GM21619 (cell line): ENCODE measurements around the gene RTTN.

Experiments
- ATAC-seq: cut with Tn5 transposase; IDR thresholded peaks from one replicate; pipeline ENCODE4 v1.9.1; 2021; ENCODE audit not compliant: unreplicated experiment

RTTN gene

DNA sequence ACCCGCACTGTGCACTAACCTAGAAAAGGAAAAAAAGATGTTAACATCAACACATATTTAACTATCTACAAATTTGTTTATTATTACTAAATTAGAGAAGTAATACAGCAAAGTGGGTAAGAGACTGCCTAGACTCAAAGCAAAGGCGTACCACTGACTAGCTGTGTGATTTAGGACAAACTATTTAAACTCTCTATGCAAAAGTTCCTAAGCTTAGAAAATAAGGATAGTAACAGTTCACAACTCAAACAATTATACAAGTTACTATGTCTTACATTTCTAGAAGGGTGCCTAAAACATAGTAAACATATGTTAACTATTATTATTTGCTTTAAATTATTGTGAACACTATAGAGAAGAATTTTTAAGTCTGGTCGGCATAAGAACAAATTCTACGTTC lies 119.4 kb downstream of the RTTN start:
- no peak for ATAC-seq

DNA sequence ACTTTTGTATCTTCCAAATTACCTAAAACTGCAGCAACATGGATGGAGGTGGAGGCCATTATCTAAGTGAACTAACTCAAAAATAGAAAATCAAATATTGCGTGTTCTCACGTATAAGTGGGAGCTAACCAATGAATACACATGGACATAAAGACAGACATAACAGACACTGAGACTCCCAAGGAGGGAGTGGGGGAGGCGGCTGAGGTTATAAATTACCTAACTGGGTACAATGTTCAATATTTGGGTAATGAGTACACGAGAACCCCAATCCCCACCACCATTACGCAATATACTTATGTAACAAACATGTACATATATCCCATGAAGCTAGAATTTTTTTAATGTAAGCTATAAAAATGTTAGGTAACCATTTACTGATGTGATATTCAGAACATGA lies 119.8 kb downstream of the RTTN start:
- no peak for ATAC-seq

DNA sequence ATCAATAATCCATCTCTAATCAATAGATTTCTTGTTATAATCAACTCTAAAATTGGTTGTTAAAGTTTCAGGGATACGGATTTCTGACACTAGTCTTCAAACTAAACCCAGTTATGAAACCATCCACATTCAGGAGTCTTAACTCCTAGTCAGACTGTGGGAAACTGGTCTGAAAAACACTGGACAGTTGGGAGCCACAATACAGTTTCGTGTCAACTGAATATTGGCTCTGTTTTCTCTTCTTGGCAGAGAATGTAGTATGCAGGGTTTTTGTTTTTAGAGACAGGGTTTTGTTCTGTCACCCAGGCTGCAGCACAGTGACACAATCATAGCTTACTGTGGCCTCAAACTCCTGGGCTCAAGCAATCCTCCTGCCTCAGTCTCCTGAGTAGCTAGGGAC lies 123.1 kb downstream of the RTTN start:
- ATAC-seq, result no peak

DNA sequence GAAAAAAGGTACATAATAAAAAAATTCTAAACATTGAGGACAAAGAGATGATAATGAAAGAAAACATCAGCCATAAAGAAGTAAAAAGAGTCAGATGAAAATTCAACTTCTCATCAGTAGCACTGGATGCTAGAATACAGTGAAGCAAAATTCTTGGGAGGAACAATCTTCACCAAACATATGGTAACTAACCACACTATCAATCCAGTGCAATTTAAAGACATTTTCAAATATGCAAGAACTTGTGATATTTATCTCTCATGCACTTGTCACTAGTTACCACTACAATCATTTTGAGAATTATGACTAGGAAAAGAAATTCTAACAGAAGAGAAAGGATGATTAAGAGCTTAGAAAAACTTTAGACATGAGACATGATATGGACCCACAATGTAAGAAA lies 127.4 kb downstream of the RTTN start:
- no peak for ATAC-seq

DNA sequence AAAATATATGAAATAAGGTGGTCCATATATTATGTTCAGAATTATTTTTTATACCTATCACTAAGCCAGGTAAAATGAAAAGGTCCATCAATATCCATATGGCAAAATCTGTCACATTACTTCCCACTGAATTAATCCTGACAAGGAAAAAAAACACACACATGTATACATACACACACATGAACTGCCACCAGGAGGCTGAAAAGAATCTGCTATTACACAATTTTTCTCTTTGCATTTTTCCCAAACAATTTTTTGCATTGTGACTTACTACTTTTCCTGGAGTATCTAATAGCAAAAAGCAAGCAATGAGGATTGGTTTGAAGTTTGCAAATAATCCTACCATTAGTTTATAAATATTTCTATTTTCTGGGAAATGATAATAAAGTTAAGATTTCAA lies 129.6 kb downstream of the RTTN start:
- no peak for ATAC-seq

DNA sequence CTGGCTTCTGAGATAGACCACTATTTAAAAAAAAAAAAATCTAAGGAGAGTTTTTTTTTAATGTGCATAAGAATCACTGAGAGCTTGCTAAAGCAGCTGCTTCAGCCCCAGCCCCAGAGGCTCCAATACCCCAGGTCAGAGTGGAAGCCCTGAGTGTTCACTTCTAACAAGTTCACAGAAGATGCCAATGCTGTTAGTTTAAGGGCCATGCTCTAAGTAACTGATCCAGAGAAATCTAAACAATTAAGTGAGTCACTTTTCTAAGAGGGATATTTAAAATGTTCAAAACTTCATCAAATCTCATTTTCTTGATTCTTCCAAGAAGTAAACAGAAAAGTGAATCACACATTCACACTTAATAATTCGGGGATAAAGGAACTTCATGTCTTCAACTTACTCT lies 131.4 kb downstream of the RTTN start:
- ATAC-seq, result no peak

DNA sequence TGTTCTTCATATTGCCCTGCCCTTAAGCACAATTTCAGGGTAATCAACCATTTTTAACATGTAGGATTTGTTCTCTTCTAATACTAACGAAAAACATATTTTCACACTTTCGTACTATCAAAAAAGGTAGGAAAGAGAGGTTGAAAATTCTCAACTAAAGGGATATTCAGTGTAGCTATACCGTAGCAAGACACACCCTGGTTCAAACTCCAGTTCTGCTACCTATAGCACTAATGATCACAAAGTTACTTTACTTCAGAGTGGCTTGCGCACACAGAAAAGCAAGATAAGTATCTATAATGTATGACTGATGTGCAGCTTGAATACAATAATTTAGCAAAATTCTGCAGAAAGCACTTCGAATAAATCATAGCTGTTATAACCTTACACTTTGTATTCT lies 132.1 kb downstream of the RTTN start:
- no peak for ATAC-seq

DNA sequence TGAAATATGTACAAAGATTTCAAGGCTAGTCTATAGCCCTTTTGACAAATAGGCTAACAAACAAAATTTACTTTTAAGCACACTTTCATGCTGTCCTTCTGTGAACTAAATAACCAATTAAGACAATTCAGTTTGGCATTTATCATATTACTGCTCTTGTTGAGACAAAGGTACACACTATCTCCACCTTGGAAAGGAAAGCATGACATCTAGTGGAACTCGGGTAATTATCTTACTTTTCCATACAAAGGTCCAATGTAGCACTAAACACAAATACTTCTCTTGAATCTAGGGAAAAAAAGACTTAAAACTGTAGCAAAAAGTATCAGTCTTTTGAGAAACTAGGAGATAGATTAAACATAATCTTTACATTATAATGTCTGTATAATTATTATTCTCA lies 132.8 kb downstream of the RTTN start:
- ATAC-seq, result peak; percentile 60

DNA sequence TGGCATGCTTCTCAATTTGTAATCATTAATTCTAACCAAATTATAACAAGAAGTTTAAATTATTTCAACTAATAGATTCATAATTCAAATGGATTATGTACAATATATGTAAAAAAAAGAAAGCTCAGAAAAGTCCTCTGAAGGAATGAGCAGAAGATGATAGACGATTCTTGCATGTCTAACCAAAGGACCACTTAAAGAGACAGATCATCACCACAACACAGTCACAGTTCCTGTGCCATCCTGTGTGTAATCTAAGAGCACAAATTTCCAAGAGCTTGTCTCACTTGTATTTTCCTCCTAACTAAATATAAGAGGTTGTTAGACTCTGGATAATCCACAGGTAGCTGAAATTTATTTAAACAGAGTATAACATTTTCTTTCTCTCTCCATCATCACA lies 135.5 kb downstream of the RTTN start:
- ATAC-seq, result no peak

DNA sequence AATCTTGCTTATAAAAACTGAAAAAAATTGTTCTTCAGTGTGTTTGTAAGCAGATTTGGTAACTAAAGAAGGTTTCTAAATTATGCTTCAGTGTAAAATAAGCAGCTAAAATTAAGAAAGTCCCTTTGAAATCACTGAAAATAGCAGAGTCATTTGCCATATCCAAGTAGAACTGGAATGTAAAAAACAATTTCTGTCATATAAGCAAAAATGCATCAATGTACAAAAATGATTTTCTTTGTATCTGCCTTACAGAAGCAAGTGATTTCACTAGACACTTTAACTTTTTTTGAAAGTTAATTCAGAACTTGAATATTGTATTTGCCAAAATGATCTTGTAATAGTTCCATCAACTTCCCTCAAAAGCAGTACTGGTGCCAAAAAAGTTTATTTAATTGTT lies 136.1 kb downstream of the RTTN start:
- no peak for ATAC-seq

DNA sequence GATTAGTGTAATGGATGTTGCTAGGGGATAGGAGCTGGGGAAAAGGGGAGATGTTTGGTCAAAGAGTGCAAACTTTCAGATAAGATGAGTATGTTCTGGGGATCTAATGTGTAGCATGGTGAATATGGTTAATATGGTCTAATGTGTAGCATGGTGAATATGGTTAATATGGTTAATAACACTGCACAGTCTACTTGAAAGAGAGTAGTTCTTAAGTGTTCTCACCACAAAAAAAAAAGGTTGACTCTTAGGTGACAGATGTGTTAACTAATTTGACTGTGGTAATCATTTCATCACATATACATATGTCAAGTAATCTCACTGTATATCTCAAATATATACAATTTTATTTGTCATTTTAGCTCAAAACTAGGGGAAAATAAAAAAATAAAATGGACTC lies 136.5 kb downstream of the RTTN start:
- no peak for ATAC-seq

DNA sequence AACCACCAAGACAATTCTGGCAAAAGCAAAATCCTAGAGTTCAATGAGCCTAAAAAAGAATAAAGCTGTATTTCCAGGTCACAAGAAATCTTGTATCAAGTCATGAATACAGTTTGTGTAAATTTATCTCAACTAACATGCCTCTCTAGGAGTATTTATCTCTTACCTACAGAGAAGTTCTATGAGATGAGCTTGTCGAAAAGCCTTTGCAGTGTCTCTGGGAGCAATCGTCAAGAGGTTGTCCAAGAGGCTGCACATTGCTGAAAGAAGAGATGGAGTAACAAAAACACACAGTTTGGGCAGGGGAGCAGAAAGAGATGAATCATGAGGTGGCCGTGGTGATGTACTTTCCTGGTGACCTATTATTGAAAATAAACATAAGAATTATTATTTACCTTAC lies 145.8 kb downstream of the RTTN start:
- ATAC-seq, result no peak

DNA sequence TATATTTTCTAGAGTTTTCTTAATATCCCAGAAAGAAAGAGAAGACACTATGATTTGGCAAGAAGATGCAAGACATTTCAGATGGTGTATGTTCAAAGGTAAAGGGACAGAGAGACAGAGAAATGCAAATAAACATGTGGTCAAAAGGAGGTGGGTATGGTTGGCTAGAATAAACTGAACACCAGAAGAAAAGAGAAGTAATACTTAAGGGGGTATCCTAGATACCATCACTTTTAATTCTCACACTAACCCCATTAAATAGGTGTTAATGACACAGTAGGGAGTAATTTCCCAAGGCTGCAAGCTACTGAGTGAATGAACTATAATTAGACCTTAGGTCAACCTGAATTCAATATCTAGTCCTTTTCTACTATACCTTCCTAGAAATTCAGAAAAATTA lies 146.6 kb downstream of the RTTN start:
- peak; percentile 96 for ATAC-seq

DNA sequence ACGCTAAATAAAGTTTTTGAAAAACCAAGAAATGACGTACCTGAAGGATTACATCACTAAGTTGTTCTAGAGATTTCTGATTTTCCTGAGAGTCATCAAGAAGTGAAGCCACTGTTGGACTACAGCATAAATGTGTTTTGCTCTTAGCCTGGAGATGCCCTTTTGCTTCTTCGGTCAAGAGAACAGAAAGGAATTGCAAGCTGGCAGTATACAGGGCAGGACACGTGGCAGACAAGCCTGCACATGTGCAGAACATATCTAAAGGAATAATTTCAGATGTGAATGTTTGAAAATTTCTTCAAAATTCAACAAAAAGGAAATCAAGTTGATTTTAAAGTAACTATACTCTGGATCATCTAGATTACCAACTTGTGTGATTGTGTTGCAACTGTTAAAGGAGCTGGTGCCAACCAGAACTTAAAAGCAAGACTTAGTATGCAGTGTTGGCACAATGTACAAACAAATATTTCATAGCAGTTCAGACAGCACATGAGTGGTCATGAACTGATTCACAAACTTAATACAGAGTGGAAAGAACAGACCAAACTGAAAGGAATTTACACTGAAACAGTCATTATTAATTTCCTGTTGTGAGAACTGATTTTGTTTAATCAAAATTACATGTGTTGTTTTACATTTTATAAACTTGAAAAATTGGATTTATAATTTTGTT lies 157.4 kb downstream of the RTTN start:
- ATAC-seq, result no peak

DNA sequence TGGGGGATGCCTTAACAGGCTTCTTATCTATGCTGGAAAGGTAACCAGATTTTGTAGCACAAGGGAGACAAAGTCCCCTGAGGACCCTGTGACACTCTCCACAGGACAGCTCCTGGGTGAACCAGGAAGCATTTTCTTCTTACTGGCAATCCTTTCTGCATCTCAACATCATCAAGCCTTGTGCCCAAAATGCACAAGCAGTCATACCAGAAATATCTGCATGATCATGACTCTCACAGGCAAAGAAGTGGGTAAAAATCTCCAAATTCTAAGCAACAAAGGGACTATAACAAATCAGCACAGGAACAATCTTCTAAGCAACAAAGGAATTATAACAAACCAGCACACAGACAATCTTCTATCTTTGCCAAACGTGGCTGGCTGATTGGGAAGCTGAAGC lies 158.7 kb downstream of the RTTN start:
- no peak for ATAC-seq

DNA sequence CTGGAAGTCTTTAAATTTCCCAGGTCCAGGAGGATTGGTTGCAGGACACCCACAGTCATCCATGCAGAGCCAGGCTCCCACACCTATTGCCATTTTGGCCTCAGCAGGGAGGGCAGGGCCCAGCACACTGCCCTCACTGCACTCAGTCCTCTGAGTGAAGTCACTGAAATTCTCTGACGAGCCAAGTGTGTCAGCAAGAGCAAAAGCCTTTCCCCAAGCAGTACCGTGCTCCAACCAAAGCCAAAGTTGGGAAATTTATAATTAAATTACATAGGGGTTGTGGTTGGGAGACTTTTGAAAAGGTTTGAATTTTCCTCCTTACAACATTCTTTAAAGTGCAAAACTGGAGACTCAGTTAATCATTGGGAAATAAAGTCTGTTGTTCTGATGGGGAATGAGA lies 159.3 kb downstream of the RTTN start:
- ATAC-seq, result no peak

DNA sequence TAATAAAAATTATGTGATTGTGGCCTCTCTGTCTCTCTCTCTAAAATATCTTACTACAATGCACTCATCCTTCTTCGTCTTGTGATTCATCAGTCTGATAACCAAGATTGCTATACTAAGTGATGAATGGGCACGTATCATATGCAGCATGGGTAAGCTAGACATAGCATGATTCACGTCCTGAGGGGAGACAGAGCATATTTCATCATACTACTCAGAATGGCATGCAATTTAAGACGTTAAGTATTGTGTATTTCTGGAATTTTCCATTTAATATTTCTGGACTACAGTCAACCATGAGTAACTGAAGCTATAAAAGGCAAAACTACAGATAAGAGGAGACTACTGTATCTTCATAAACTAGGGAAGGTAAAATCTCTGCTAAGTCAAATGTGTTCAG lies 160.9 kb downstream of the RTTN start:
- no peak for ATAC-seq

DNA sequence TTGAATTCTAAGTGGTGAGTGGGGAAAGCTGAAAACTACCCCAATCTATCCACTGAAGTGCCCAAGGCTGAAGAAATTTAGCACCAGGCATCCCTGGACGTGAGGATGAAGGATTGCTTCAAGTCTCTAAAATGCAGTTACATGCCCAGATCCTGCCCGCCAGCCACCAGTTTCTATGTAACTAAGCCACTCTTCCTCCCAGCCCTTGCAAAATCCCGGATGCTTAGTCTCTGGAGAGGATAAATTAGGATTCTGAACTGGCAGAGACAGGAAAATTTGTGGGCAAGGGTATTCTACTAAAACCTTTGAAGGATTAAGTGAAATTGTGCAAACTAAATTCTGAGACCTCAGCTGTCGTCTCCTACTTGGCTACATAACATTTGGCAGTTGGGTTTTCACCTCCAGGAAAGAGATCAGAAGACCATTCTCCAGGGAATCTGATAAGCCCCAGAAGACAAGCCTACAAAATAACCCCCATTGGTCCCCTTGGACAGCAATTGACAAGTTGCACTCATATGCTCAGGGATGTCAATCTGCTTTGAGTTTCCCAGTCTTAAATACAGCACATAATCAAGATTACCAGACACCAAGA lies 163.9 kb downstream of the RTTN start:
- ATAC-seq, result no peak

DNA sequence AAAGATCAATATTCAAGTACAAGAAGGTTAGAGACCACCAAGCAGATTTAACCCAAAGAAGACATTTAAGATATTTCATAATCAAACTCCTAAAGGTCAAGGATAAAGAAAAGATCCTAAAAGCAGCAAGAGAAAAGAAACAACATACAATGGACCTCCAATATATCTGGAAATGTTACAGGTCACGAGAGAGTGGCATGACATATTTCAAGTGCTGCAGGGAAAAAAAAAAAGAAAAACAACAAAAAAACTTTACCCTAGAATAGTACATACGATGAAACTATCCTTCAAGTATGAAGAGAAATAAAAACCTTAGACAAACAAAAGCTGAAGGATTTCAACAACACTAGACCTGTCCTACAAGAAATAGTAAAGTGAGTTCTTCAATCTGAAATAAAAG lies 166.3 kb downstream of the RTTN start:
- no peak for ATAC-seq

DNA sequence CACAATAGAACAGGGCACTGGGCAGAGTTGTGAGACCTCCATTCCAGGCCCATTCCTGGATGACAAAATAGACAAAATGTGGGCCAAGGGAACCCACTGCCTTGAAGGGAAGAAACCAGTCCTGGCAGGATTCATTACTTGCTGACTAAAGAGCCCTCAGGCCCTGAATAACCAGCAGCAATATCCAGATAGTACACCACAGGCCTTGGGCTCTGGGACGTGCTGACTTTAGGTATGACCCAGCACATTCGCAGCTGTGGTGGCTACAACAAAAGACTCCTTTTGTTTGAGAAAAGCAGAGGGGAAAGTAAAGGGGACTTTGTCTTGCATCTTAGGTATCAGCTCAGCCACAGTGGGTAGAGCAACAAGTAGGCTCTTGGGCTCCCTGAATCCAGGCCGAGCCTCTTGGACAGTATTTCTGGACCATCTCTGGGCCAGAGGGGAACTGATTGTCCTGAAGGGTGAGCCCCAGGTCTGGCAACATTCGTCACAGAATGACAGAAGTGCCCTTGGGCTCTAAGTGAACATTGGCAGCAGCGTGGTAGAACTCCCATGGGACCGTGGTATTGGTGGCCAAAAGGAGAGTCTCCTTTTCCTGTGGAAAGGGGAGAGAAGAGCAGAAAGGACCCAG lies 167.9 kb downstream of the RTTN start:
- ATAC-seq, result peak; percentile 20

DNA sequence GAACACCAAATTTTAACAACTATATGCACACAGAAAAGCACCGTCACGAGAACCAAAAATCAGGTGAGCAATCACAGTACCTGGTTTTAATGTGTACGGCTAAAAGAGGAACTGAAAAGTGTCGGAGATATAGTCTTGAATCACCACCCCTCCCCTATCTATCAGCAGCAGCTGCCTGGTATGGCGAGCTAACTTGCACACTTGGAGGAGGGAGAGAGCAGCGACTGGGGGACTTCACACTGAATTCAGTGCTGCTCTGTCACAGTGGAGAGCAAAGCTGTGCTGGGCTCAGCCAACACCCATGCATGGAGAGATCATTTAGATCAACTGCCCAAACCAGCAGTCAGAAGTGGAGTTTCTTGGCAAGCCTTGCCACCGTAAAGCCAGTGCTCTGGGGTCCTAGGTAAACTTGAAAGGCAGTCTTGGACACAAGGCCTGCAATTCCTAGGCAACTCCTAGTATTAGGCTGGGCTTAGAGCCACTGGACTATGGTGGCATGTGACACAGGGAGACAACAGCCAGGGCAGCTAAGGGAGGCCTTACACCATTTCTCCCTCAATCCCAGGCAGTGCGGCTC lies 168.6 kb downstream of the RTTN start:
- ATAC-seq, result peak; percentile 99

DNA sequence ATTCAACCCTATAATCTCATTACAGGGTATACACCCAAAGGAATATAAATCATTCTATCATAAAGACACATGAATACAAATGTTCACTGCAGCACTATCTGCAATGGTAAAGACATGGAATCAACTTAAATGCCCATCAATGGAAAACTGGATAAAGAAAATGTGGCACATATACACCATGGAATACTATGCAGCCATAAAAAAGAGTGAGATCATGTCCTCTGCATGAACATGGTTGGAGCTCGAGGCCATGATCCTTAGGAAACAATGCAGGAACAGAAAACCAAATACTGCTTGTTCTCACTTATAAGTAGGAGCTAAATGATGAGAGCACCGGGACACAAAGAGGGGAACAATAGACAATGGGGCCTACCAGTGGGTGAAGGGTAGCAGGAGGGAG lies 169.3 kb downstream of the RTTN start:
- no peak for ATAC-seq
